Common myeloid progenitor, CD34-positive (primary cell): ENCODE results near the gene NSRP1.

Experiments
- CTCF ChIA-PET: fragments of 350-600 bp; sonication (Branson Sonifier 250); formaldehyde crosslinking; loops from one replicate; lab custom pipeline; 2021; ENCODE audit warnings: antibody characterized with exemption; lab: Charles Lee
- POLR2A ChIA-PET: fragments of 350-600 bp; sonication (Branson Sonifier 250); formaldehyde crosslinking; loops from one replicate; lab custom pipeline; 2021; ENCODE audit warnings: antibody characterized with exemption; lab: Charles Lee
- DNase-seq, 3 donors: peaks; one replicate each; pipeline versions ENCODE4 v3.0.0 to v3.0.0-alpha.2; 2013
- H3K27ac ChIP-seq, 2 experiments: 1 replicate in 1 of 2; 2 replicates in 1 of 2; pipeline ENCODE4 v1.7.0; 2013; ENCODE audit warnings: inconsistent platforms in 2 of 2, low read length in 2 of 2, mild to moderate bottlenecking in 2 of 2, low read depth in 1 of 2, moderate library complexity in 1 of 2; ENCODE audit not compliant: severe bottlenecking in 2 of 2, insufficient read depth in 1 of 2, poor library complexity in 1 of 2
- H3K27me3 ChIP-seq, 5 experiments: replicated peaks in 2 of 5; 1 replicate in 3 of 5; 2 replicates in 2 of 5; pipeline versions ENCODE4 v1.6.1 to v1.7.0; 2013; ENCODE audit warnings: low read length in 4 of 5, mild to moderate bottlenecking in 2 of 5, moderate library complexity in 2 of 5, inconsistent platforms in 1 of 5; ENCODE audit not compliant: insufficient read depth in 5 of 5, control insufficient read depth in 4 of 5
- H3K36me3 ChIP-seq, 4 experiments: 1 replicate in 2 of 4; 2 replicates in 2 of 4; pipeline versions ENCODE4 v1.6.1 to v1.7.0; 2013; ENCODE audit warnings: low read length in 3 of 4, control low read depth in 1 of 4, mild to moderate bottlenecking in 1 of 4; ENCODE audit not compliant: control insufficient read depth in 4 of 4, insufficient read depth in 4 of 4
- H3K4me1 ChIP-seq, 4 experiments: 1 replicate in 3 of 4; 2 replicates in 1 of 4; pipeline versions ENCODE4 v1.6.1 to v1.7.1; 2013; ENCODE audit warnings: low read length in 3 of 4, mild to moderate bottlenecking in 3 of 4, control low read depth in 1 of 4, inconsistent platforms in 1 of 4, moderate library complexity in 1 of 4; ENCODE audit not compliant: control insufficient read depth in 4 of 4, insufficient read depth in 4 of 4; ENCODE audit errors: control extremely low read depth in 1 of 4
- H3K4me3 ChIP-seq, 7 experiments: 1 replicate in 4 of 7; 2 replicates in 3 of 7; pipeline versions ENCODE4 v1.5.1 to v1.7.0; 2013; ENCODE audit warnings: mild to moderate bottlenecking in 7 of 7, low read length in 6 of 7, moderate library complexity in 6 of 7, inconsistent platforms in 2 of 7, low read depth in 2 of 7, control low read depth in 1 of 7; ENCODE audit not compliant: insufficient read depth in 4 of 7, control insufficient read depth in 1 of 7; ENCODE audit errors: extremely low read depth in 1 of 7
- H3K9me3 ChIP-seq, 5 experiments: 1 replicate in 4 of 5; 2 replicates in 1 of 5; pipeline versions ENCODE4 v1.6.1 to v1.7.1; 2013; ENCODE audit warnings: low read length in 4 of 5, mild to moderate bottlenecking in 2 of 5, inconsistent platforms in 1 of 5, low read depth in 1 of 5, moderate library complexity in 1 of 5; ENCODE audit not compliant: control insufficient read depth in 4 of 5, insufficient read depth in 2 of 5; ENCODE audit errors: control extremely low read depth in 1 of 5
- WGBS: methylation state at CpG from one replicate; pipeline ENCODE4 v1.1.5; 2013; ENCODE audit not compliant: insufficient coverage; 5-methylcytosine and 5-hydroxymethylcytosine counted together

The NSRP1 gene

GRCh38 chr17:30212750-30213149 is 96.1 kb downstream of the NSRP1 start:
- H3K27me3 ChIP-seq, result peaks cover 0 to 5% (median 0%) of the 10 kb centered on the region in 5 experiments
- ChIA-PET CTCF (interaction anchor here (0.5 to 1.0 kb wide), 2 partner anchors 9 to 17 kb away, joined by 3 read pairs; no protein-coding TSS in a partner anchor), POLR2A (no interaction called here)
- H3K4me1 ChIP-seq, result peaks cover 0 to 4% (median 0%) of the 10 kb centered on the region in 4 experiments
- no peak overlapping the region for H3K4me3 ChIP-seq
- WGBS, result 98% methylated on average over 11 of the region's 11 CpGs
- DNase-seq, result no peak
- H3K36me3 ChIP-seq, result no peaks in the 10 kb centered on the region
- H3K9me3 ChIP-seq, result no peaks in the 10 kb centered on the region
- no peak overlapping the region for H3K27ac ChIP-seq

- ChIA-PET POLR2A (no interaction called here), CTCF (no interaction called here)
- Histone ChIP-seq H3K36me3 (no peaks in the 10 kb centered on the region), H3K4me3 (no peak overlapping the region), H3K27ac (no peak overlapping the region), H3K9me3 (no peaks in the 10 kb centered on the region), H3K27me3 (no peaks in the 10 kb centered on the region), H3K4me1 (no peaks in the 10 kb centered on the region)
- DNase-seq, result no peak
- WGBS, result 96% methylated on average over 6 of the region's 6 CpGs
Measured at GRCh38 chr17:30217054-30217453, 100.4 kb downstream of the NSRP1 start.

DNA sequence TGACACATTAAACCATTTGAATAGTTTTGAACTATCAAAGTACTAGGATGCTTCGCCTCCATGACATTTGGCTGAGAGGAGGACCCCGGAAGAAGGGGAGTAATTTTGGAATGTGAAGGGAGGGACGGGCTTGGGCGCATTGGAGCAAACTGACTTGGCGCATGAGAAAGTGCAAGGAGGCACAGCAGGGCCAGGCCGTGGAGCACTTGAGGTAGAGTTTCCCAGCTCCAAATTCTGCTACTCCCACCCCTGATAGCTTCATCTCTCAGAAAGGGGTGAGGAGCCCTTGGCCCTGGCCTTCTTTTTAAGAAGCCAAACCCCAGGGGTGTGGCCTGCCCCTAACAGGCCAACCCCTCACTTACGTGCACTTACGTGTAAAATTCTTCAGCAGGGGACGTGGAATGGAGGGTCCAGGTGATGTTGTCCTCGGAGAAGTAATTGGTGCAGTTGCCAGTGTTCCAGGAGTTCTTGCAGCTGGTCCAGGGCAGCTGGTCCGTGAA is 101.2 kb downstream of the NSRP1 start:
- no peak overlapping the region for H3K27ac ChIP-seq
- no peak overlapping the region for H3K4me3 ChIP-seq
- no peaks in the 10 kb centered on the region for H3K9me3 ChIP-seq
- H3K36me3 ChIP-seq, result no peaks in the 10 kb centered on the region
- no peaks in the 10 kb centered on the region for H3K4me1 ChIP-seq
- DNase-seq, result no peak
- ChIA-PET CTCF (interaction anchor here (0.5 kb wide), 1 partner anchor 22 kb away, joined by 3 read pairs; no protein-coding TSS in a partner anchor), POLR2A (no interaction called here)
- over 99% methylated on average over 11 of the region's 11 CpGs for WGBS
- no peaks in the 10 kb centered on the region for H3K27me3 ChIP-seq

DNA sequence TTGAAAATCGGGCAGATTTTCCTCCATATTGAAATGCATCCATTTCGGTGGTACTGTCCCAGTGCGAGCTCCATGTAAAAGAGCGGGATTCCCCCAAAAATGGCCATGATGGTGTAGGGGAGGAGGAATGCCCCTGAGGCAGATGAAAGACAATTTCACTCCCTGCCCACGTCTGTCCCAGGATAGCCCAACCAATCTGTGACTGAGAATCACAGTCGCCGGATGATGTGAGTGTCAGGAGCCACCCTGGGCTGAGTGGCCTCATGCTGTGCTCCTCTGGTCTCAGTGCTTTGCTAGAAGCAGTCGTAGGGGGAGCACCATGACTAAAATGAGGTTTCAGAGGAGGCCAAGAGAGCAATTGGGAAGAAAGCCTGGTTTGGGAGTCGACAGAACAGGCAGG is 102.2 kb downstream of the NSRP1 start:
- DNase-seq, result no peak
- H3K27me3 ChIP-seq, result no peaks in the 10 kb centered on the region
- ChIA-PET POLR2A (no interaction called here), CTCF (no interaction called here)
- no peaks in the 10 kb centered on the region for H3K9me3 ChIP-seq
- H3K36me3 ChIP-seq, result no peaks in the 10 kb centered on the region
- 93% methylated on average over 9 of the region's 9 CpGs for WGBS
- no peak overlapping the region for H3K27ac ChIP-seq
- no peak overlapping the region for H3K4me3 ChIP-seq
- H3K4me1 ChIP-seq, result no peaks in the 10 kb centered on the region

DNA sequence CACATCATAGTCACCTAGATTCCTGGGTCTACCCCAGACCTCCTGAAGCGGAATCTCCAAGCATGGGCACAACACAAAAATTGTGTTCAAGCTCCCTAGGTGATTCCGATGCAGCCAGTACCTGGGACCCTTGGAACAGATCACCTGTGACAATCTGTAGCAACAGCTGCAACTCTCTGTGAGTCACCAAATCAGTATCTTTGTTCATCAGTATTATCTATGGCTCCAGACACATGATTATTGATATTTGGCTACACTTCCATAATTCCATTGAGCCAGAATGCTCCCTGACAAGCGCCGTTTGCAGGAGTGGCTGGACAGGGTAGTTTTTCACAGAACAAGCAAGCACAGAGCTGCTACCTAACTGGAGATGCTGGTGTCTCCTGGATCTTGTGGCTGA is 102.7 kb downstream of the NSRP1 start:
- CTCF ChIA-PET, result interaction anchor here (1.0 kb wide), 1 partner anchor 95 kb away, joined by 3 read pairs; no protein-coding TSS in a partner anchor
- POLR2A ChIA-PET, result no interaction called here
- Histone ChIP-seq H3K9me3 (no peaks in the 10 kb centered on the region), H3K27me3 (no peaks in the 10 kb centered on the region), H3K36me3 (no peaks in the 10 kb centered on the region), H3K4me3 (no peak overlapping the region), H3K27ac (no peak overlapping the region), H3K4me1 (no peaks in the 10 kb centered on the region)
- no peak for DNase-seq
- 96% methylated on average over 4 of the region's 4 CpGs for WGBS

DNA sequence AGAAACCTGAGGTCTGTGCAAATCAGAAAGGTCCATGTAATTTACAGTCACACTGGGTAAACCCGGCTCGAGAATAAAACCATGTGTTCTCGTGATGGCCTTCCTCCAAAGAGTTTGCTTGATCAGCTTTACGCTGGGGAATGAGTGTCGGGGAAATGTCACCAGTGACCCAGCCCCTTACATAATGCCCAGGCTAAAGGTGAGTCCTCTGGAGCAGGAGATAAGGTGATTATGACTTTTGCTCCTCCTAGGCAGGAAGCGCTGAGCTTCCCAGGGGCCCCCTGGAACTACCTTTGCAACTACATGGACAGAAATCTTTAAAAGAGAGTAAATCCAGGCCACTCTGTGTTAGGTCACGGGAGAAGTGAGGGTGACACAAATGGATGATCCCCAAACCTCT is 103.2 kb downstream of the NSRP1 start:
- H3K4me3 ChIP-seq, result no peak overlapping the region
- H3K36me3 ChIP-seq, result no peaks in the 10 kb centered on the region
- H3K27ac ChIP-seq, result no peak overlapping the region
- POLR2A ChIA-PET, result no interaction called here
- H3K4me1 ChIP-seq, result no peaks in the 10 kb centered on the region
- 92% methylated on average over 6 of the region's 7 CpGs for WGBS
- H3K9me3 ChIP-seq, result no peaks in the 10 kb centered on the region
- H3K27me3 ChIP-seq, result peaks cover 0 to 2% (median 0%) of the 10 kb centered on the region in 5 experiments
- no peak for DNase-seq
- CTCF ChIA-PET, result interaction anchor here (0.7 to 1.0 kb wide), 3 partner anchors 14 to 122 kb away, joined by 3 to 4 read pairs (median 3); no protein-coding TSS in a partner anchor

- no peak for DNase-seq
- ChIA-PET POLR2A (no interaction called here), CTCF (interaction anchor here (0.7 to 0.8 kb wide), 2 partner anchors 15 to 121 kb away, joined by 3 to 4 read pairs; no protein-coding TSS in a partner anchor)
- WGBS, result 94% methylated on average over 5 of the region's 5 CpGs
- Histone ChIP-seq H3K4me3 (no peak overlapping the region), H3K27ac (no peak overlapping the region), H3K9me3 (no peaks in the 10 kb centered on the region), H3K27me3 (peaks cover 0 to 4% (median 0%) of the 10 kb centered on the region in 5 experiments), H3K36me3 (no peaks in the 10 kb centered on the region), H3K4me1 (no peaks in the 10 kb centered on the region)
Measured at GRCh38 chr17:30220414-30220813, 103.8 kb downstream of the NSRP1 start.
